Ishikawa (cell line): ENCODE results near the gene HELZ2.

Source experiments
- MAX ChIP-seq: IDR thresholded peaks from 2 replicates; pipeline ENCODE4 v1.6.1; 2012
- REST ChIP-seq: IDR thresholded peaks from 2 replicates; pipeline ENCODE4 v1.6.1; 2012; ENCODE audit warnings: low read depth, mild to moderate bottlenecking
- TAF1 ChIP-seq: IDR thresholded peaks from 2 replicates; pipeline ENCODE4 v1.6.1; 2012; ENCODE audit warnings: low read depth, mild to moderate bottlenecking
- USF1 ChIP-seq: IDR thresholded peaks from 2 replicates; pipeline ENCODE4 v1.6.1; 2012

GRCh38 chr20:63538204-63539091 lies 35.6 kb downstream of the HELZ2 start:
- TF ChIP-seq REST (no peak), USF1 (no peak), TAF1 (no peak), MAX (peak; percentile 64)
